Esophagus muscularis mucosa (tissue), 3 donors: ENCODE measurements around the gene USP12.

ENCODE experiments used
- POLR2A ChIP-seq: fragments of 450-650 bp; IDR thresholded peaks from one replicate; pipeline ENCODE4 v1.6.1; 2017; ENCODE audit warnings: antibody characterized with exemption, moderate library complexity, mild to moderate bottlenecking, low read depth
- TF ChIP-seq, protein P1 (sequence below), 3 experiments: fragments of 200-600 bp in 2 of 3; fragments of 450-650 bp in 1 of 3; sonication (generic) in 2 of 3; IDR thresholded peaks; one replicate each; pipeline ENCODE4 v1.5.1; 2017 to 2019; ENCODE audit warnings: antibody characterized with exemption in 3 of 3, mild to moderate bottlenecking in 2 of 3, moderate library complexity in 1 of 3

DNA sequence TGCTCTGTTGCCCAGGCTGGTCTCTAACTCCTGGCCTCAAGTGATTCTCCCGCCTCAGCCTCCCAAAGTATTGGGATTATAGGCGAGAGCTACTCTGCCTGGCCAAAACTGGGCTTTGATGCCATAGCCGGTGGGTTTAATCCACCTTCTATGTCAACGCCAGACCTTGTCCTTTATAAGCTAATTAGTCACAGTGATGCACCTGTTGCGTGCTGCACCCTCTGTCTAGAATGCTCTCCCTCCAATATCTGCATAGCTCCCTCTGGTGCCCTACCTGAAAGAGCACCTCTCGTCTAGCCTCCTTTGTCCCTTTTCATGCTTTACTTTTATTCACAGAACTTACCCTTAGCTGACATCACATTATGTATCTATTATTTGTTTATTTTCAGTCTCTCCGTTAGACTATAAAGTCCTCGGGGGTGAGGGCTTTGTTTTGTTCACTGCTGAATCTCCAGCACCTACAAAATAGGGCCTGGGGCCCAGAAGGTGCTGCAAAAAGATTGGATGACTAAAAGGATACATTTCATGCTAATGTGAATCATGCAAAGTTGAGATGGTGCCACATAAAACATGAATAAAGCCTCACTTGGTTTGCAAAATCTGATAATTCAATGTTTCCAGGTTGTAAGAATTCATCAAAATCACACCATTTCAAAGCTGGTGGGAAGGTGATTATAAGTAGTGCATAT is 148.1 kb downstream of the USP12 start:
- no peak for TF ChIP-seq POLR2A
- TF ChIP-seq, protein P1, sequence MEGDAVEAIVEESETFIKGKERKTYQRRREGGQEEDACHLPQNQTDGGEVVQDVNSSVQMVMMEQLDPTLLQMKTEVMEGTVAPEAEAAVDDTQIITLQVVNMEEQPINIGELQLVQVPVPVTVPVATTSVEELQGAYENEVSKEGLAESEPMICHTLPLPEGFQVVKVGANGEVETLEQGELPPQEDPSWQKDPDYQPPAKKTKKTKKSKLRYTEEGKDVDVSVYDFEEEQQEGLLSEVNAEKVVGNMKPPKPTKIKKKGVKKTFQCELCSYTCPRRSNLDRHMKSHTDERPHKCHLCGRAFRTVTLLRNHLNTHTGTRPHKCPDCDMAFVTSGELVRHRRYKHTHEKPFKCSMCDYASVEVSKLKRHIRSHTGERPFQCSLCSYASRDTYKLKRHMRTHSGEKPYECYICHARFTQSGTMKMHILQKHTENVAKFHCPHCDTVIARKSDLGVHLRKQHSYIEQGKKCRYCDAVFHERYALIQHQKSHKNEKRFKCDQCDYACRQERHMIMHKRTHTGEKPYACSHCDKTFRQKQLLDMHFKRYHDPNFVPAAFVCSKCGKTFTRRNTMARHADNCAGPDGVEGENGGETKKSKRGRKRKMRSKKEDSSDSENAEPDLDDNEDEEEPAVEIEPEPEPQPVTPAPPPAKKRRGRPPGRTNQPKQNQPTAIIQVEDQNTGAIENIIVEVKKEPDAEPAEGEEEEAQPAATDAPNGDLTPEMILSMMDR (IDR thresholded peaks at IDR 0.05) = no peak
